Thyroid gland (tissue), 4 donors: ENCODE data around the gene DOCK1. TPM values are rescaled to one million over a fixed set of nuclear protein-coding genes. Genes with fewer than 3 reads are reported as not detected.
A peak's percentile ranks its signal among the peaks of the same experiment; 100 is the strongest.
"Not testable (repeated sequence)": the region's sequence is repeated elsewhere in the genome, so short reads cannot be mapped to it uniquely, and the experiment has no call there.

ENCODE experiments used
- DNase-seq, 2 donors: peaks; one replicate each; pipeline ENCODE4 v3.0.0-alpha.2; 2019
- H3K27ac ChIP-seq, 3 donors: fragments of 200-600 bp; sonication (generic); 1 replicate in 2 of 3; 2 replicates in 1 of 3; pipeline ENCODE4 v1.5.1; 2016 to 2019; ENCODE audit warnings: mild to moderate bottlenecking in 1 of 3, moderate library complexity in 1 of 3
- H3K27me3 ChIP-seq: fragments of 200-600 bp; sonication (generic); one replicate; pipeline ENCODE4 v1.5.1; 2019
- H3K36me3 ChIP-seq, 2 donors: fragments of 200-600 bp; sonication (generic); one replicate each; pipeline ENCODE4 v1.5.1; 2016 to 2019
- H3K4me1 ChIP-seq, 2 donors: fragments of 200-600 bp; sonication (generic); one replicate each; pipeline ENCODE4 v1.5.1; 2017 to 2019
- H3K4me3 ChIP-seq, 3 donors: fragments of 200-600 bp; sonication (generic); replicated peaks in 1 of 3; 1 replicate in 2 of 3; 2 replicates in 1 of 3; pipeline ENCODE4 v1.5.1; 2016; ENCODE audit warnings: mild to moderate bottlenecking in 1 of 3
- H3K9me3 ChIP-seq: fragments of 200-600 bp; sonication (generic); one replicate; pipeline ENCODE4 v1.5.1; 2017
- POLR2A ChIP-seq, 2 donors: fragments of 450-650 bp; IDR thresholded peaks; one replicate each; pipeline ENCODE4 v1.6.1; 2017; ENCODE audit warnings: antibody characterized with exemption in 2 of 2, mild to moderate bottlenecking in 2 of 2, moderate library complexity in 1 of 2
- WGBS, 2 donors: methylation state at CpG; one replicate each; pipeline ENCODE4 v1.1.5; 2017; 5-methylcytosine and 5-hydroxymethylcytosine counted together
- intact Hi-C: fragments of 100-400 bp; cut with DNase I; formaldehyde crosslinking; loops from one replicate; pipeline ENCODE4 v1.15.1; 2023
- total RNA-seq, 4 donors: library from RNA; depleted of rRNA; stranded (reverse); fragments of >200 nt; gene quantifications; one replicate each; pipeline ENCODE4 v1.2.3, GENCODE V29; 2016
- TF ChIP-seq, protein P1 (sequence below), 6 experiments: fragments of 200-600 bp in 3 of 6; fragments of 450-650 bp in 3 of 6; sonication (generic) in 3 of 6; IDR thresholded peaks; one replicate each; pipeline ENCODE4 v1.5.1; 2016 to 2019; ENCODE audit warnings: antibody characterized with exemption in 6 of 6, mild to moderate bottlenecking in 2 of 6, inconsistent platforms in 1 of 6, moderate library complexity in 1 of 6

Gene DOCK1
- total RNA-seq, 4 donors from 2014 or later: 89.7 to 217 (median 112) TPM

DNA sequence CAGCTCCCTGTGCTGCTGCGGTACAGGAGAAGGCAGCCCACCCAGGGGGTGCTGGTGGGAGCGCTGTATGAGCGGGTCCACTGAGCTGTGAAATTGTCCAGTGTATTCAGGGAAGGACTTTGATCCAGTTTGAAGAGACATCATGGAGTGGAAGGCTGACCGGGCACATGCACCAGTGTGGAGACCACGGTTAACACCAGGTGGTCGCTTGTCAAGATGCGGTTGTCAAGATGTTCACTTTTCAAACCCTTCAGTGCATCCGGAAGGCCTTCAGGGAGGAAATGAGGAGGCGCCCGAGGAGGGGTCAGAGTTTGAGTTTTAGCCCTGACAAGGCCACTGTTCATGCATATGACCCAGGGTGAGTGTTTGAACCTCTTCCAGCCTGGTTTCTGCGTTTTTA is 6.1 kb downstream of the DOCK1 start:
- Histone ChIP-seq H3K4me1 (peaks cover 4 to 18% of the 10 kb centered on the region in 2 donors), H3K27ac (no peak overlapping the region), H3K9me3 (no peaks in the 10 kb centered on the region), H3K36me3 (no peaks in the 10 kb centered on the region), H3K27me3 (no peaks in the 10 kb centered on the region), H3K4me3 (no peak overlapping the region)
- intact Hi-C loops: no loop called here
- WGBS, 2 donors: 84 to 89% methylated on average over 11 of the region's 11 CpGs
- TF ChIP-seq, protein P1, sequence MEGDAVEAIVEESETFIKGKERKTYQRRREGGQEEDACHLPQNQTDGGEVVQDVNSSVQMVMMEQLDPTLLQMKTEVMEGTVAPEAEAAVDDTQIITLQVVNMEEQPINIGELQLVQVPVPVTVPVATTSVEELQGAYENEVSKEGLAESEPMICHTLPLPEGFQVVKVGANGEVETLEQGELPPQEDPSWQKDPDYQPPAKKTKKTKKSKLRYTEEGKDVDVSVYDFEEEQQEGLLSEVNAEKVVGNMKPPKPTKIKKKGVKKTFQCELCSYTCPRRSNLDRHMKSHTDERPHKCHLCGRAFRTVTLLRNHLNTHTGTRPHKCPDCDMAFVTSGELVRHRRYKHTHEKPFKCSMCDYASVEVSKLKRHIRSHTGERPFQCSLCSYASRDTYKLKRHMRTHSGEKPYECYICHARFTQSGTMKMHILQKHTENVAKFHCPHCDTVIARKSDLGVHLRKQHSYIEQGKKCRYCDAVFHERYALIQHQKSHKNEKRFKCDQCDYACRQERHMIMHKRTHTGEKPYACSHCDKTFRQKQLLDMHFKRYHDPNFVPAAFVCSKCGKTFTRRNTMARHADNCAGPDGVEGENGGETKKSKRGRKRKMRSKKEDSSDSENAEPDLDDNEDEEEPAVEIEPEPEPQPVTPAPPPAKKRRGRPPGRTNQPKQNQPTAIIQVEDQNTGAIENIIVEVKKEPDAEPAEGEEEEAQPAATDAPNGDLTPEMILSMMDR (IDR thresholded peaks at IDR 0.05): no peak
- no peak for TF ChIP-seq POLR2A (IDR thresholded peaks at IDR 0.05)
- no peak for DNase-seq

DNA sequence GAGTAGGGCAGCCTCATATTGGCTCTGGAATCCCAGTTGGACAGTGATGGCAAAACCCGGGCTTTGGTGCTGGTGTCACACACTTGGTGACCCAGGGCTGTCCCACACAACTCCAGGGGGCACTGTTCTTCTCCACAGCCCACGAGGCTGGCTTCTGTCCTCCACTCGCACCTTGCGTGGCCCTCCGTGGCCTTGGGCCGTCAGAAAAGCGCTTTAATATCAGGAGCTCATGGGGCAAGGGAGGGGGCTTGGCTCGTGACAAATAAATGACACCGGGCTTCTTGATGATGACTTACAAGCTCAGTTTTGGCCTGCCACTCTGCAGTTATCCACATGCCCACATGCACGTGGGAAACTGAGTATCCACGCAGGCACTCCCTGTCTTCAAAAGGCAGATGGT is 8.1 kb downstream of the DOCK1 start:
- H3K4me3 ChIP-seq: no peak overlapping the region
- 87 to 95% methylated on average over 11 of the region's 11 CpGs for WGBS, 2 donors
- DNase-seq: no peak
- peaks cover 15 to 28% of the 10 kb centered on the region in 2 donors for H3K4me1 ChIP-seq
- intact Hi-C loops: no loop called here
- no peaks in the 10 kb centered on the region for H3K36me3 ChIP-seq
- no peak overlapping the region for H3K27ac ChIP-seq
- H3K9me3 ChIP-seq: no peaks in the 10 kb centered on the region
- H3K27me3 ChIP-seq: no peaks in the 10 kb centered on the region
- no peak for TF ChIP-seq POLR2A (IDR thresholded peaks at IDR 0.05)
- TF ChIP-seq, protein P1 (IDR thresholded peaks at IDR 0.05): no peak

DNA sequence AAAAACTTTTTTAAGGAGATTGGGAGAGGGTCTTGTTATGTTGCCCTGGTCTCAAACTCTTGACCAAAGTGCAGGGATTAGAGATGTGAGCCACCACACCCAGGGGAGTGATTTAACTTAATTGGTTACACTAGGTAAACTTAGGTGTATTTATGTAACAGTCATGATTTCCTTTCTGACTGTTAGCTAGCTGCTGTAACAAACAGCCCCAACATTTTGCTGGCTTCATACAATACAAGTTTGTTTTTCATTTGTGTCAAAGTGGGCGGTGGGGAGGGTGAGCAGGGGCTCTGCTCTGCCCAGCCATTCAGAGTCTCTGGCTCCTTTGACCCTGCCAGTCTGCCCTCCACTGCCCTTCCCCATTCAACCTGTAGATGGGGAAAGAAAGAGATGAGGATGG is 9.3 kb downstream of the DOCK1 start:
- Histone ChIP-seq H3K27ac (no peak overlapping the region), H3K9me3 (no peaks in the 10 kb centered on the region), H3K36me3 (no peaks in the 10 kb centered on the region), H3K4me1 (peaks cover 23 to 33% of the 10 kb centered on the region in 2 donors), H3K27me3 (no peaks in the 10 kb centered on the region), H3K4me3 (no peak overlapping the region)
- intact Hi-C loops: no loop called here
- 96 to 100% methylated on average over 1 of the region's 1 CpG for WGBS, 2 donors
- TF ChIP-seq POLR2A (IDR thresholded peaks at IDR 0.05): no peak
- TF ChIP-seq, protein P1 (IDR thresholded peaks at IDR 0.05): no peak
- no peak for DNase-seq

DNA sequence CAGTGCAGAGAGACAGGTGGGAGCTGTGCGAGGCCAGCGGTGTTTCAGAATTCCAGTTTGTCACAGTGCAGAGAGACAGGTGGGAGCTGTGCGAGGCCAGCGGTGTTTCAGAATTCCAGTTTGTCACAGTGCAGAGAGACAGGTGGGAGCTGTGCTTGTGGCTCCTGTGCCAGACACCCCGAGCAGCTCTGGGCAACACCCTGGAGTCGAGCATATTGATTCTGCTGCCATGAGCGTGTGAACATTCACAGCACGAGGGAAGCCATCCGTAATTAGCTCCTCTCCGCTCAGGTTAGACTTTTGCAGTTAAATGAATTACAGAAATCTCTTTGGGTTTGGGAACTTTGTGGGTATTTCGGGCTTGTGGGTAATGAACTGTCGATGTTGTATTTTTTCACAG is 11.7 kb downstream of the DOCK1 start:
- H3K4me3 ChIP-seq, intact Hi-C loops, H3K27me3 ChIP-seq, H3K9me3 ChIP-seq, H3K36me3 ChIP-seq, DNase-seq: not testable (repeated sequence)
- peak overlapping the region in 1 of 3 donors; percentile 32 for H3K27ac ChIP-seq
- WGBS, 2 donors: 77 to 81% methylated on average over 11 to 12 of the region's 12 CpGs
- peaks cover 23 to 33% of the 10 kb centered on the region in 2 donors for H3K4me1 ChIP-seq

DNA sequence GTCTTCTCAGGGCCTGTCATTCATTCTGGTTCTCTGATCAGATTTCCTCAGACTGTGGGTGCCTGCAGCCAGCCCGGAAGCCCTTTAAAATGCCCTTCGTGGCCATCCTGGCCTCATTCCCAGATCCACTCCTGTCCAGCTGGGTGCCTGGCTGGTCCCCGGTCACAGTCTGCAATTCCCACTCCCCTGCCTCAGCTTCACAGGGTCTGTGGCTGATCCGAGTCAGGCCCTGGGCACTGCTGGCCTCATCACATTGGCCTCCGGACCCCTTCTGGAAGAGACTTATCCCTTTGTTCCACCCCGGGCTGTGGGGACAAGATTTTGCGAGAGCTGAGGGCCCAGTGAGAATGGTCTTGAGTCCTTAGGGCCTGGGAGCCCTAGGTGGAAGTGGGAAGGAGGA is 12.1 kb downstream of the DOCK1 start:
- WGBS, 2 donors: 48 to 51% methylated on average over 7 of the region's 7 CpGs
- peak overlapping the region; percentile 32 to 69 (median 63) for H3K27ac ChIP-seq

More for the DNA sequence above, 12.1 kb downstream of the DOCK1 start:
- peak; percentile 88 to 93 for DNase-seq
- Histone ChIP-seq H3K9me3 (no peaks in the 10 kb centered on the region), H3K36me3 (no peaks in the 10 kb centered on the region), H3K4me3 (no peak overlapping the region), H3K27me3 (no peaks in the 10 kb centered on the region), H3K4me1 (peaks cover 23 to 33% of the 10 kb centered on the region in 2 donors)
- intact Hi-C loops: no loop called here
- no peak for TF ChIP-seq POLR2A (IDR thresholded peaks at IDR 0.05)
- TF ChIP-seq, protein P1 (IDR thresholded peaks at IDR 0.05): no peak
